IPS DF 19.7 (cell line): Measurements from ENCODE around the gene DDX54.
"Not testable (repeated sequence)": the region's sequence is repeated elsewhere in the genome, so short reads cannot be mapped to it uniquely, and the experiment has no call there.

Source experiments
- DNase-seq: peaks from one replicate; pipeline ENCODE4 v3.0.0-alpha.2; 2013; ENCODE audit warnings: low read depth, low spot score

Gene DDX54

DNA sequence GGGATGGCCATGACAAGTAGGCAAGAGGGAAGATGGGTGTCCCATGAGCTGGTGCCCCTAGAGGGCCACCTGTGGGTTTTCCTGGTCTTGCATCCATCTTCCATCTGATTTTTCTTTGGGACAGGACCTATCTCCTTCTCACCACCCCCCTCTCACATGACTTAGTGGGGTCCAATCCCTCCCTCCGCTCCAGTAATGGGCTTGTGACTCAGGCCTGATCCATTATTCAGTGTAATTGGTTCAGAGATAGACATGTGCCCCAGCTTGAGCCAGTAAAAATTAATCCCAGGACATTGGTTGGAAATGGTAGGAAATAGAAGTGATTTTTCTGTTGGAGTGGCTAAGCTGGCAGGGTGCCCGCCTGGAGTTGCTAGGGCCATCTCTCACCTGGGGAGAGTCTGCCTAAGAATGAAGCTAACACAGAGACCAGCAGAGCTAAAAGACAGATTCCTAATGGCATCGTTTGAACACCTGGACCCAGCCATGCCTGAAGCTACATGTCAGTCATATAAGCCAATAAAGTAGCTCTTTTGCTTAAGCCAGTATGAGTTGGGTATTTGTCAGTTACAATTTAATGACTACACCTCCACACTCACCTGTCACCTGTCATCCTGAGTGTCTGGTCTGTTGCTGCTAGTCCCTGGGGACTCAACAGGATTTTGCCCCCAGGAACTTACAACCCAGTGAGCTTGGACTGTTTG lies 64.5 kb downstream of the DDX54 start:
- DNase-seq = no peak

DNA sequence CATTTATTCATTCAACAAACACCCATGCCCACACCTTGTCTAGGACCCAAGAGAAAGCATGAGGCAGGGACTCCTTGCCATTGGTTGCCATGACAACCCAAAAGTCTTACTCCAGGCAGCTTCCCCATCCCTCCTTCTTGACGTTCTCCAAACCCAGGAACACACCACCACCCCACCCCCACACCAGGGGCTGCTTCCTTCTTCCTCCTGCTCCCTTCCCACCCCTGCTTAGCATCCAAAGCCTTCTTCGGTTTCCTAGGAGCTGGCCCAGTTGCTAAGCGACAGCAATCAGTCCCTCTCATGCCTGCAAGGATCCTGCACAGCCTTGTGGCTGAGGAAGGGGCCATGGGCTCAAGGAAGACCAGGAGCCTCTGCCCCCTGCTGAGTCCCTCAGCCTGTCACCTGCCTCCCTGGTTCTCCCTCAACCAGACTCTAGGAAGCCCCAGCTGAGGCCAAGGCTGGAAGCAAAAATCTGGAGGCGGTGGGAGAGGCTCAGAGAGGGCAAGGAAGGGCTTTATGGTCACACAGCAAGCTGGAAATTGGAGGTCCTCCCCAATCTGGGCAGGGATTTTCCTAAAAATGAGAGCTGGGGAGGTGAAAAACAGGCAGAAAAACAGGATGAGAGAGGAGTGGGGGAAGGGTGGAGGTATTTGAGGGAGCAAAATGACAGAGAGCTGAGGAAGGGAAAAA lies 65.2 kb downstream of the DDX54 start:
- DNase-seq = no peak

DNA sequence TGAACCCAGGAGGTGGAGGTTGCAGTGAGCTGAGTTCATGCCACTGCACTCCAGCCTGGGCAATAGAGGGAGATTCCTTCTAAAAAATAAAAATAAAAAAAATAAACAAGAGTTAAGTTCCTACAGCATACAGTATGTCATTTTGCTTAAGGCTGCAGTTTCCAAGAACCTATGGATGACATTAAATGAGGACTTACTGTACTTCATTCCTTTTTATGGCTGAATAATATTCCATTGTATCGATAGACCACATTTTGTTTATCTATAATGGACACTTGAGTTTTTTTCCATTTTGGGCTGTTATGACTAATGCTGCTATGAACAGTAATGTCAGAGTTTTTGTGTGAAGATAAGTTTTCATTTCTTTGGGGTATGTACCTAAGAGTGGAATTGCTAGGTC lies 67.1 kb downstream of the DDX54 start:
- DNase-seq = no peak

DNA sequence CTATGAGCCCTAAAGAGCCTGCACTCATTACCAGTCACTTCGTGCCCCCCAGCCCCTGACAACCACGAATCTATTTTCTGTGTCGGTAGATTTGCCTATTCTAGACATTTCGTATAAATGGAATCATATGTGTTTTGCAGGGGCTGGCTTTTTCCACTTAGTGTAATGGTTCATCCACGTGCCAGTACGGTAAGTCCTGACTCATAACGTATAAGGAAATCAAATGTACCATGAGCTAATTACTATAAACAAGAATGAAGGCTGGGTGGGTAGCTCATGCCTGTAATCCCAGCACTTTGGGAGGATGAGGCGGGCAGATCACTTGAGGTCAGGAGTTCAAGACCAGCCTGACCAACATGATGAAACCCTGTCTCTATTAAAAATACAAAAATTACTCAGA lies 67.6 kb downstream of the DDX54 start:
- DNase-seq = not testable (repeated sequence)

DNA sequence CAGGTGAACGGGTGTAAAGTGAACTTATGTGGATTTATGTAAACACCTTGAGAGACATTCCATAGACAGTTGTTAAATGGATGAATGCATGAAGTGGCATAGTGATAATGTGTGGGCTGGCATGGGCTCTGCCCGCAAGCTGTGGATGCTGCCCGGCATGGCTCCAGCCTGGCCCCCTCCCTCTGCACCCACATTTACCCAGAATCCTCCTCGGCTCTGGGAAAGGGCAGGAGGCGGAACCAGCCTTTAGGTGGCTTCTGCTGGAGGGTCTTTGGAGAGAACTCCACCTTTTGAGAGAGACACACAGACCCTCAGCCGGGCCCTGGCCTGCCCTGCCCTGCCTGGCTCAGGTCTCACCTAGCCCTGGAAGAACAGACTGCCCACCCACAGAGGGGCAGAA lies 68.4 kb downstream of the DDX54 start:
- DNase-seq = no peak

DNA sequence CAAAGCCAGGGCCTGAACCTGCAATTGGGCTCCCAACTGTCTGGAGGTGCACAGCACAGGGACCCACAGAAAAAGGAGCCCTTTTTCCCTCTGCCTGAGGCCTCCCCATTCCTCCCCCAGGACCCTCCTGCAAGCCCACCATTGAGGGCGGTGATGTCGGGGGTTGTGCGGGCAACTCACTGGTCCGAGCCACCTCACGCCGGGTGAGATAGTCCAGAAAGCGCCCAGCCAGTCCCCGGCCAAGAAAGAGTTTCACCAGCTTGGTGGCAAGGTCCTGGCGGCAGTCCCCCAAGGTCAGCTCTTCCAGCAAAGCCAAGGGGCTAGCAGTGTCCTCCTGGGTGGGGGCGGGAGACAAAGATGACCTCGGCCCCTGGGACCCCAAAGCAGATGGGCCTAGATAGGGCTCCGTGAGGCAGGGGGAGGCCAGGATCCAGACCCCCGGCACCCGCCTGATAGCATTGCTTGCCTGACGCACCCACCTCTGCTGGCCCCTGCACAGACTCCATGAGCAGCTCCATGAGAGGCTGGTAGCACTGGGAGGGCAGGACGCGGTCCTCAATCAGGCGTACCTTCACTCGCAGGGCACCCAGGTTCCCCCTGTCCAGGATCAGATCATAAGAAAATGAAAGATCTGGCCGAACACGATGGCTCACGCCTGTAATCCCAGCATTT lies 69.7 kb downstream of the DDX54 start:
- no peak for DNase-seq

DNA sequence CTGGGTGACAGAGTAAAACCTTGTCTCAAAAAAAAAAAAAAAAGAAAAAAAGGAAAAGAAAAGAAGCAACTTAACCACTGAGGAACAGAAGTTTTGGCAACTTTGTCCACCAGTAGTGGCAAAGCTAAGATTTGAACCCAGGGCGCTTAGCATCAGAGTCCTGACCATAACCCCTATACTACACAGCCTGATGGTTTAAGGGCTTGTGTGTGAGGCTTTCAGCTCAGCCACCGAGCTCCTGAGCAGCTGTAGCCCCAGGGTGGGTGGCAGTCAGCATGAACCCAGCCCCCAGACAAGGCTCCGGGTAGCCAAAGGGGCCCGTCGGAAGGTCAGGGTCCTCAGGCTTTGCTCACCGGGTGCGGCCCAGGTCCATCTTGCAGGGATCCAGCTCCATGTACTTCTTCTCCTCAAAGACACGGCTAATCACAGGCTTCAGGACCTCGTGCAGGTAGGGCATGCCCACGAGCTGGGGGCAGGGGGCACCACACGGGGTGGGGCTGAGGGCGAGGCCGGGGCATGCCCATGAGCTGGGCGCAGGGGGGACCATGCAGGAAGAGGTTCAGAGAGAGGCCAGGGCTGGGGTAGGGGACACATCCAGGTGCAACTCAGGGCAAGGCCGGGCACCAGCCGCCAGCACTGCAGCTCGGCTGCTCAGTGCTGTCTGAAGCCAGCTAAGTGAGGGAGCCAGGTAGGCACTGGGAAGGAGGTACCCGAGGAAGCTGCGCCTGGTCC lies 70.7 kb downstream of the DDX54 start:
- no peak for DNase-seq

DNA sequence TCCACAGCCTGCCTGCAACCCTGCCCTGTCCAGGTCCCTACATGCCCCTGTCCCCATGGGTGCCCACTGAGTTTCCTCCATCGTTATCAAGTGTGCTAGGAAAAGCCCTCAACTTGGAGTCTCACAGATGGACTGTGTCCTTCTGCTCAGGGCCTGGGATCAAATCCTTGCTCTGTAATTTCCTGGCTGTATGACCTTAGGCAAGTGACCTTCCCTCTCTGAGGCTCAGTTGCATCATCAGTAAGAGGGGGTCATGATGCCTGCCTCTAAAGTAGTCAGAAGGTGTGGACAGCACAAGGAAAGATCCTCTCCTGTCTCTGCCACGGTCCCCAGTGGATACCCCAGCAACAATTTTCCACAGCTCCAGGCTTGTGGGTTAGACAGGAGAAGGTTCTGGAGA lies 71.9 kb downstream of the DDX54 start:
- no peak for DNase-seq

DNA sequence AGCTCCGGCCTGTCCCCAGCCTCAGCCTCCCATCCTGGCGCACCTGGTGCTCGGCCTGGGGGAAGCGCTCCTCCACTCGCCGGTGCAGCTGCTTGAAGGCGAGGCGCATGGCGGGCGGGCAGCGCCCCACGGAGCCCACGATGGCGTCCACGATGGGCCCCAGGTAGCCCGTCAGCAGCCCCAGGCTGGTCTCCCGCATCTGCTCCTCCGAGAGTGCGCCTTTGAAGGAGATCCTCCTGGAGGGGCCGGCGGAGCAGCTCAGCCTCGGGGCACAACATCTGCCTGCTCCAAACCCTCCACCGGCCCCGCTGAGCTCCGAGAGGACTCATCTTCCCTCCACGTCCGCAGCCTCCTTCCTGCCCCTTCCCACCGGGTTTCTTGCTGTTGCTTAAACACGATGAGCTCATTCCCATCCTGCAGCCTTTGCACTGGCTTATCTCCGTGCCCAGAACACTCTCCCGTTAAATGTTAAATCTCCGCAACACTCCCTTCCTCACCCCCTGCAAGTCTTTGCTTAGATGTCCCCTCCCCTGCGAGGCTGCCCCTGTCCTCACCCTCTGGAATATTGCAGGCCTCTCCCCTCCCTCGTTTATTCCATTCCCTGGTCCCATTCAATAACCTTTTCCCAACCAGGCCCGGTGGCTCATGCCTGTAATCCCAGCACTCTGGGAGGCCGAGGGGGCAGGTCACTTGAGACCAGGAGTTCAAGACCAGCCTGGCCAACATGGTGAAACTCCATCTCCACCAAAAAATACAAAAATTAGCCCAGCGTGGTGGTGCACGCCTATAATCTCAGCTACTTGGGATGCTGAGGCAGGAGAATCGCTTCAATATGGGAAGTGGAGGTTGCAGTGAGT lies 73.0 kb downstream of the DDX54 start:
- no peak for DNase-seq

DNA sequence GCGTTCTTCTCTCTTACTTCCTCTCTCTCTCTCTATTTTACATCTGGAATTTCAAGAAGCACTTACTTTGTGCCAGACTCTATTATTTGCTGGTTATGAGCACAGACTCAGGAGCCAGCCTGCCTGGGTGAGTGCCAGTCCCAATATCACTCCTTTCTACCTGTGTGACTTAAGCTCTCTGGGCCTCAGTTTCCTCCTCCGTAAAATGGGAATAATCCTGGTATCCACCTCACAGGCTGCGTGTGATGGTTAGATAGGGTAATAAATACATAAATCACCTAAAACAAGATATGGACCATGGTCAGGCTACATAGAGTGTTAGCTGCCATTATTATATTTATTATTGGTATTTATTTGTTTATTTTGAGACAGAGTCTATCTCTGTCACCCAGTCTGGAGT lies 74.0 kb downstream of the DDX54 start:
- no peak for DNase-seq

DNA sequence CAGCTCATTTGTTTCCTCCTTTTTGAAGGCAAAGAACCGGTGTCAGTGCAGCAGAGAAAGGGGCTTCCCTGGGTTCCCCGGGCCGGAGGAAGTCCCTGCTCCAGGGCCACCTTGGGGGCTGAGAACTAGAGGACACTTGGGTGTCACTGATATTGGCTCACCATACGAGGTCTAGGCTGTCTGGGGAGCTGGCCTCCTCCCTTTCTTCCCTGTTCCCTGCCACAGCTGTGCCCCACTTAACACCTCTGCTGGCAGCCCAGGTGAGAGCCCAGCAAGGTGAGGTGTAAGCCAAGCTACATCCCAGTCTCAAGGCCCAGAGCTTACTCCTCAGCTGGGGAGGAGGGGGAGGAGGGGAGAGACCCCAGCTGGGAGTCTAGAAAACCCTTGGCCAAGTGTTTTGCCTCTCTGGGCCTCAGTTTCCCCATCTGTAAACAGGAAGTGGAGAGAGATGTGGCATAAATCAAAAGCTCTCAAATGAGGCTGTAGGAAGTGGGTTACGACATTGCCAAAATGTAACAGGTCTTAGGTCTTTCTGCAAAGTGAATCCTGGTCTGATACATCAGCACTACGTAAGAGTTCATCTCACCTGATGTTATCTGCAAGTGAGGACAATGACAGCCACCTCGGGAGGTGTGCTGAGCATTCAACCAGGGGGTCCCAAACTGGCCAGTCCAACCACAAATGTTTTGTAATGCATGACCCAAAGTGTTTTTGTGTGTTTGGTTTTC lies 75.2 kb downstream of the DDX54 start:
- no peak for DNase-seq

DNA sequence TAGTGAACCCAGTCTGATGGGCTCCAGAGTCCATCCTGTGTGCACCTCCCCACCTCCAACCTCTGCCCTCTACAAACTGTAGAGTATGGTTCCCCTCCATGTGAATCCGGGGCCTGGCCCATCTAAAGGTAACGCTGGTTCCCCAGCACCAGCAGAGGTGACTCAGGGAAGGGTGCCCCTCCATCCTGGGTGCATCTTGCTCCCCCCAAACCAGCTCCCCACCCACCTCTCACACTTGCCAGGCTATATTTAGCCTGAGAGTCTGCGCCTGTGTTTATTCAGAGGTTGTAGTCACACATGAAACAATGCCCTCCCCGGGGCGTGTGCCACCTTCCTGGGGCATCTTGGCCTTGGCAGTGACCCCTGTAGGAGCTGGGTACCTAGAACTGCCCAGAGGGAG lies 75.9 kb downstream of the DDX54 start:
- no peak for DNase-seq

DNA sequence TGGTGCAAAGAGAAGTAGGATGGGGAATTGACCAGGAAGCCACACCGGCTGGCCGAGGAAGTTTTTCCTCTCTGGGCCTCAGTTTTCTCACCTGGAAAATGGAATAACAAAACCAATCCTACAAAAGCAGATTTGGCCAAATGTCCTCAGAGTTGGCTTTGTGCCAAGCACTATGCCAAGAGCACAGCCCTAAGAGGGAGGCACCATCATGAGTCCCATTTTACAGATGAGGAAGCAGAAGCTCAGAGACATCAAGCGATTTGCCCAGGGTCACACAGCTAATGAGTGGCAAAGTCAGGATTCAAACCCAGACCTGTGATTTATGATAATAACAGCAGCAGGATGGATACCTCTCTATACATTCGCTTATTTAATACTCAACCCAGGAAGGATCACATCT lies 77.0 kb downstream of the DDX54 start:
- no peak for DNase-seq
